ENCODE data around the gene UBL3.

Gene UBL3

GRCh38 chr13:29850213-29850898 lies at the start of gene UBL3:
UBL3 (minus strand) TSS chr13:29850617; CDS start chr13:29849538, 1,079 bp downstream.
- DNase-seq (ENCODE audit: low read depth) = peak; percentile 61

GRCh38 chr13:29897102-29897501 lies 46.7 kb upstream of the UBL3 start:
- DNase-seq (ENCODE audit: low read depth) = no peak

- DNase-seq (ENCODE audit: low read depth) = no peak
Measured at GRCh38 chr13:29893438-29893837, 43.0 kb upstream of the UBL3 start.

GRCh38 chr13:29892151-29892550 lies 41.7 kb upstream of the UBL3 start:
- no peak for DNase-seq (ENCODE audit: low read depth)

- DNase-seq (ENCODE audit: low read depth) = no peak
Measured at GRCh38 chr13:29889111-29889510, 38.7 kb upstream of the UBL3 start.

- no peak for DNase-seq (ENCODE audit: low read depth)
Measured at GRCh38 chr13:29888306-29888705, 37.9 kb upstream of the UBL3 start.

GRCh38 chr13:29887686-29888085 lies 37.3 kb upstream of the UBL3 start:
- DNase-seq (ENCODE audit: low read depth) = no peak

GRCh38 chr13:29887030-29887557 lies 36.7 kb upstream of the UBL3 start:
- no peak for DNase-seq (ENCODE audit: low read depth)

- DNase-seq (ENCODE audit: low read depth) = no peak
Measured at GRCh38 chr13:29886446-29886845, 36.0 kb upstream of the UBL3 start.

GRCh38 chr13:29885989-29886388 lies 35.6 kb upstream of the UBL3 start:
- no peak for DNase-seq (ENCODE audit: low read depth)

GRCh38 chr13:29884671-29885430 lies 34.4 kb upstream of the UBL3 start:
- no peak for DNase-seq (ENCODE audit: low read depth)

GRCh38 chr13:29883941-29884518 lies 33.6 kb upstream of the UBL3 start:
- no peak for DNase-seq (ENCODE audit: low read depth)

- DNase-seq (ENCODE audit: low read depth) = no peak
Measured at GRCh38 chr13:29882076-29882475, 31.7 kb upstream of the UBL3 start.

- no peak for DNase-seq (ENCODE audit: low read depth)
Measured at GRCh38 chr13:29878101-29878500, 27.7 kb upstream of the UBL3 start.

- no peak for DNase-seq (ENCODE audit: low read depth)
Measured at GRCh38 chr13:29877456-29878078, 27.1 kb upstream of the UBL3 start.

- no peak for DNase-seq (ENCODE audit: low read depth)
Measured at GRCh38 chr13:29875646-29876045, 25.2 kb upstream of the UBL3 start.

- DNase-seq (ENCODE audit: low read depth) = no peak
Measured at GRCh38 chr13:29868581-29868980, 18.2 kb upstream of the UBL3 start.

GRCh38 chr13:29865934-29866333 lies 15.5 kb upstream of the UBL3 start:
- no peak for DNase-seq (ENCODE audit: low read depth)

- DNase-seq (ENCODE audit: low read depth) = no peak
Measured at GRCh38 chr13:29861694-29862110, 11.3 kb upstream of the UBL3 start.

- DNase-seq (ENCODE audit: low read depth) = no peak
Measured at GRCh38 chr13:29859971-29860370, 9.6 kb upstream of the UBL3 start.

- DNase-seq (ENCODE audit: low read depth) = no peak
Measured at GRCh38 chr13:29858667-29859066, 8.2 kb upstream of the UBL3 start.

GRCh38 chr13:29858231-29858630 lies 7.8 kb upstream of the UBL3 start:
- no peak for DNase-seq (ENCODE audit: low read depth)

- DNase-seq (ENCODE audit: low read depth) = no peak
Measured at GRCh38 chr13:29857085-29857484, 6.7 kb upstream of the UBL3 start.
